Kasumi-1 (cell line): ENCODE data around the gene RUFY3.
"Not testable (repeated sequence)": the region's sequence is repeated elsewhere in the genome, so short reads cannot be mapped to it uniquely, and the experiment has no call there.

Experiments
- DNase-seq, 2 experiments: peaks; one replicate each; lab custom pipeline; 2025; lab: John Stamatoyannopoulos, UW

RUFY3 gene

DNA sequence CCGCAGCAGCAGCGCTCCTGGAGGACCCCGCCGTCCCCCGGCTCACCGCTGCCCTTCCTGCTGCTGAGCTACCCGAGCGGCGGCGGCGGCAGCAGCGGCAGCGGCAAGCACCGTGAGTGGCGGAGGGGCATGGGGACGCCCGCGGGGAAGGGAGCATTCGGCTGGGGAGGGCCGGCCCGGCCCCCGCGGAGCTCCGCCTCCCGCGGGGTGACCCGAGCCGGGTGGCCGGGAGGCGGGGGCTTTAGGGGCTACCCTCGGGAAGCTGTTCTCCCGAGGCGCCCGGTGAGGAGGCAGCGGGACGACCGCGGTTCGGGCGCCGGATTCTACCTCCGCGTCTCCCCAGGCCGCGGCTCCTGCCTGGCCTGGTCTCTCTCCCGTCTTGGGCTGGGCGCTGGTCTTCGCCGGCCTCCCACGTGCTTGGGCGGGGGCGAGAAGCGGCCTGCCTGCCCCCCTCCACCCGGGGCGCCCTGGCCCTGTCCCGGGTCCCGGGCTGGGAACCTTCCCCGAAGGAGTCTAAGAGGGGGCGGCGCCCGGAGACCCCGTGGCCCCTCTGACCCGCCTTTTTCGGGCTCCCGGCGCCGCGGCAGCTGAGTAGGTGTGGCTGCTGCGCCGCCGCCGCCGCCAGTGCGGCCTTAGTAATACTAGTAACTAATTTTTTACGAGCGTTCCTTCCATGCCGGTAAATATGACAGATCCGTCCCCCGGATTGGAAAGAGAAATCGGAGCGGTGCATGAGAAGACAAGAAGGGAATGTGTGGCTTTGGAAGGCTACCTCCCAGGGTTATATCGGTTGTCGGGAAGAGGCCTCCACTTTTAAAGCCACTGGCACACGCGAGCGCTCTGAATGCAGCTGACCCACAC is 16.4 kb upstream of the RUFY3 start:
- DNase-seq: peak; percentile 68 to 70

GRCh38 chr4:70706044-70706461 is 15.7 kb upstream of the RUFY3 start:
- DNase-seq: peak; percentile 40 to 63

- no peak for DNase-seq
These were observed 15.2 kb upstream of the RUFY3 start for GRCh38 chr4:70706516-70706915.

DNA sequence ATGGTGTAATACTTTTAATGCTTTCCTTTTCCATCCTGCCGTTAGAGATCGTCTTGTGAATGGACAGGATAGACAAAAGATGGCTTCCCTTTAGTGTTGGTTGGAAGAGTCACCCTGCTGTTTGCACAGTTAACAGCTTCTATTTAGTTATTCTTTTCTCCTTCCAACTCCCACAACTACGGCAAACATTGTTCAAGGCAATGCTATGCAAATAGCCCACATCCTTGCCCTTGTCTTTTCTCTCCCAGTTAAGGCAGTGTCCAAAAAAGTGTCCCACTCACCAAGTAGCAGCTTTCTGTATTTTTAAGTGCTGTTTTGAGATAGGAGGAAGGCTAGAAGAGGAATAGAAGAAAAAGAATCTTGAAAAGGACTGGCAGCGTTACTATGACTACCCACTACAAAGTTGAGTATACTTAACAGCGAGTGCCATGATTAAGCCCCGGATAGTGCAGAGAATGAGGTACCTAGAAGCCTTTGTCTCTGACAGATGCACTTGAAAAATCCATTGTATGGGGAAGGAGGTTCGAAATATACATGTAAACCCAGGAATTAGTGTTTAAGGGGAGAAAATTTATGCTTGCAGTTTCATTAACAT is 12.1 kb upstream of the RUFY3 start:
- DNase-seq: no peak

GRCh38 chr4:70711599-70711998 is 10.2 kb upstream of the RUFY3 start:
- DNase-seq: no peak

- DNase-seq: no peak
These were observed 9.6 kb upstream of the RUFY3 start for GRCh38 chr4:70712150-70712549.

- DNase-seq: no peak
These were observed 8.9 kb upstream of the RUFY3 start for GRCh38 chr4:70712604-70713452.

- peak; percentile 35 to 50 for DNase-seq
These were observed 8.2 kb upstream of the RUFY3 start for GRCh38 chr4:70713453-70714078.

DNA sequence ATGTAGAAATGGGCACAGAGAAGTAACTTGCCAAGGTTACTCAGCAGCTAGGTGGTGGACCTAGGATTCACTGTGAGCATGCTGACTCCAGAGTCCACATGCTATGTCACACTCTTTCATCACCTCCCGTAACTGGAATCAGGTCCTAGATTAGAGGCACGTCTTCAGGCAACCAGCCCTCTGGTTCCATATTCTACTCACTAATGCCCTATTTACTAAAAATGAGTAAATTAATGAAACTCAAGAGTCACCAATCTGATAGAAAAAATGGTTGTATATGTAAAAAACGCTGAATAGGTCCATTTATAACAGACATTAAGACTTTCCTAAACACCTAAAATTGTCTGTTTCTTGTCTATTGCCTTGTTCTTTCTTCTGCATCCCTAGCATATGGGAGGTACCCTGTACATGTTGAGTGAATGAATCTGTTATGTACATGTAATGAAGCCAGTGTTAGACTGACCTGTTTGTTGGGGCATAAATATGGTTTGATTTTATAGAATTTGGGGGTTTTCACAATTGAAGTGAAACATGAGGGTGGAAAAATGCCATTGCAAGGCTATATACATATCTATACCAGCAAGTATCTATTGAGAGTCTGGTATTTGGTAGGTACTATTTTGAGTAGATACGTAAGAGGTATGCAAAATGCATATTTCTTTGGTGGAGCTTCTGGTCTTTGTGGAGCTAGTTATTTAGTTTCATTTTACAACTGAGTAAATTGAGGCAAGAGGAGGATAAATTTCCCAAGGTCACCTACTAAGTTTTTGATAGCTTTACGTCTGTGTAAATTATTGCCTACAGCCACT is 7.5 kb upstream of the RUFY3 start:
- no peak for DNase-seq

- DNase-seq: no peak
These were observed 6.7 kb upstream of the RUFY3 start for GRCh38 chr4:70715097-70715496.

DNA sequence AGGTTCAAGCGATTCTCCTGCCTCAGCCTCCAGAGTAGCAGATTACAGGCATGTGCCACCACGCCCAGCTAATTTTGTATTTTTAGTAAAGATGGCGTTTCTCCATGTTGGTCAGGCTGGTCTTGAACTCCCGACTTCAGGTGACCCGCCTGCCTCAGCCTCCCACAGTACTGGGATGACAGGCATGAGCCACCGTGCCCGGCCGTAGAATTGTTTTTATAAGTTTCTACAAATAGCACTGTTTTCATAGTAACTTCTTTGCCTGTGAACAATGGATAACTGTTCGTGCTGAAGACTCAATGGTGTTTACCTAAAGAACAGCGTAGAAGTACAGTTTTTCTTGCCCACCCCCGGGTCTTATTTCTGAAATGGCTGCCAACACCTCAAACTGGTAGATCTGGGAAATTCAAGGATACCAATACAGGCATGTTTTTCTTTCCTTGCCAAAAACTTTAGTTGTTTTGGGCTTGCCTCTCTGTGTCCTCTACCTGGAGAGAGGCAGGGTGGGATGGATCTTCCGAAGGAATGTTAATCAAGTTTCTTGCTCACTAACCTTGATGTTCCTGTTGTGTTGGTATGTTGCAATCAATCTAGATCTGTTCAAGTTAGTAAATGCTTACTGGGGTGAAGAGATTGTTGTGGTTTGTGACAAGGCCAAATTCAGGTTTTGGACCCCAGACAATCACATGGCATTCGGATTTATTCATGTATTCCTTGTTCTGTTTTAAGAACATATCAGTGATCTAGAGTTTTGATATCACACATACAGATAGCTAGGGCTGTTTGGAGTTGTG is 2.8 kb upstream of the RUFY3 start:
- no peak for DNase-seq

DNA sequence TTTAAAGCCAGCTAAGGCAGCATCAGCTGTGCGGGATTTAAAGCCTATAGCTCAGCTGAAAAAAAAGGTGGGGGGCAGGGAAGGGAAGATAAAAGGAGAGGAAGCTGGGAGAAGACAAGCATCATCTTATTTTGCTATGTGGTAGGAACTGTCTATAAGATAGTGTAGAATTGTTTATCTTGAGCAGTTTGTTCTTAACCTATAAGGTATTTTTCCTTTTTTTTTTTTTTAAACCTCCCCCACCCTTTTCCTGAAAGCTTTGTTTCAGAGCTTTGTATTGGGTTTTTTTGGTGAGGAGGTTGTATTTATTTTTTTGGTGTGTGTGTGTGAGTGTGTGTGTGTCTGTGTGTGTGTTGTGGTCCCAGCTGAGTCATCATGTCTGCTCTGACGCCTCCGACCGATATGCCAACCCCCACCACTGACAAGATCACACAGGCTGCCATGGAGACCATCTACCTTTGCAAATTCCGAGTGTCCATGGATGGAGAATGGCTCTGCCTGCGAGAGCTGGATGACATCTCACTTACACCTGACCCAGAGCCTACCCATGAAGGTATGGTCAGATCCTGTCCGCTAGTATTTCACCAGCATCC is 531 bp downstream of the RUFY3 start:
- DNase-seq: no peak

DNA sequence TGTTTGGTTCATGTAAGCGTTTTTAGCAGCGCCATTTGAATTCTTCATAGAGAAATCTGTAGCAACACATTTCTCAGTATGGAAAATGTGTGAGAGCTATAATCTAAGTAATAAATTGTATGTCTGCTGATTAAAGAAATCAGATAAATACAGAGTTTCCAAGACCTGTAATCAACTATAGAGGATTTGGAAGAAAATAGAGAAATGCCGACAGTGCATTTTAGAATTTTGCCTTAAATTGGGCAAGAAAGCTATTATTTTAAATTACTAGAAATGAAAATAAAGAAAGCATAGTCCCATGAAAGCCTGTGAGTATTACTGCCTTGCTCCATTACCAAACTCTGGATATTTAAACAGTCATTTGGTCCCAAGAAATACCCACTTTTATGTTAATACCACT is 2.7 kb downstream of the RUFY3 start:
- DNase-seq: no peak

DNA sequence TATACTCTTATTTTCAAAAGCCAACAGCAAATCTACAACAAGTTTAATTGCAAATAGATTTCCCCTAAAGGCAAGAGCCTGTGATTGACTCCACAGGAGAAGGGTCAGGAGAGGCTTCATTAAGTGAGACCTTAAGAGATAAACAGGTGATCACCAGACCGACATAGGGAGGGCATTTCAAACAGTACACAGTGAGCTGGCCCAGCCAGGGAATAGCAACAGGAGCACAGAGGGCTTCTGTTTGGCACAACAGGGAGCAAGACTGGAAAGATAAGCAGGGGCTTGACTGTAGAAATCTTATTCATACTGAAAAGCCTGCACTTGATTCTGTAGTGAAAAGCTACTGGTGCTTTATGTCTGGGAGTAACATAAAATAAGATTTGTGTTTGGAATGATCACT is 3.9 kb downstream of the RUFY3 start:
- no peak for DNase-seq

- not testable (repeated sequence) for DNase-seq
These were observed 4.8 kb downstream of the RUFY3 start for GRCh38 chr4:70726515-70726914.

GRCh38 chr4:70728091-70728490 is 6.3 kb downstream of the RUFY3 start:
- no peak for DNase-seq

- DNase-seq: not testable (repeated sequence)
These were observed 11.1 kb downstream of the RUFY3 start for GRCh38 chr4:70732878-70733277.

- peak; percentile 94 for DNase-seq
These were observed 12.6 kb downstream of the RUFY3 start for GRCh38 chr4:70734168-70734954.

GRCh38 chr4:70734971-70735370 is 13.2 kb downstream of the RUFY3 start:
- peak; percentile 7 to 25 for DNase-seq
